Erythroblast (primary cell): ENCODE data around the gene APOBEC3B.

Experiments
- GATA1 ChIP-seq: IDR thresholded peaks from 2 replicates; pipeline ENCODE4 v1.6.1; 2011; ENCODE audit warnings: low read depth, mild to moderate bottlenecking, control low read depth, low read length, moderate library complexity
- POLR2A ChIP-seq: IDR thresholded peaks from 2 replicates; pipeline ENCODE4 v1.6.1; 2011; ENCODE audit warnings: mild to moderate bottlenecking, low read length

GRCh38 chr22:38944653-38945052 is 37.5 kb upstream of the APOBEC3B start:
- TF ChIP-seq POLR2A (no peak), GATA1 (no peak)
